K562 (cell line): ENCODE measurements around the gene VPS18. TPM values are rescaled to one million over a fixed set of nuclear protein-coding genes. Genes with fewer than 3 reads are reported as not detected.

Experiments used
- ATAC-seq: fragments of 200-7000 bp; cut with Tn5 transposase; 3 replicates; pipeline ENCODE4 v1.9.1; 2020; ENCODE audit warnings: moderate library complexity
- BruUV-seq: library from RNA; stranded (reverse); fragments of 400-500 nt; replicated peaks from 2 replicates; lab custom pipeline; 2021; lab: Mats Ljungman, UMichigan
- CTCF ChIA-PET: fragments of 300-600 bp; formaldehyde crosslinking; extraction: SDS; loops from one replicate; lab custom pipeline; 2021; ENCODE audit warnings: low intra/inter-chr PET ratio; lab: Yijun Ruan, JAX
- POLR2A ChIA-PET: fragments of 300-600, 350-650 bp; sonication (Branson Sonifier 250); formaldehyde crosslinking; extraction: SDS; loops from one replicate; lab custom pipeline; 2021; ENCODE audit warnings: antibody characterized with exemption, inconsistent platforms; lab: Yijun Ruan, JAX
- DNase-seq, 4 experiments: peaks; one replicate each; pipeline versions ENCODE4 v3.0.0 to v3.0.0-alpha.2; 2011 to 2018; ENCODE audit warnings: low spot score in 3 of 4, mixed read lengths in 3 of 4; ENCODE audit errors: extremely low read depth in 1 of 4
- FAIRE-seq: peaks from 2 replicates; lab custom pipeline; 2011; peaks lifted over from hg19 to GRCh38; lab: Jason Lieb, UNC
- H2AFZ ChIP-seq: 2 replicates; pipeline ENCODE4 v1.6.0; 2011; ENCODE audit warnings: low read depth, low read length, control low read depth, inconsistent platforms
- H3K27ac ChIP-seq: fragments of 200-600 bp; 3 replicates; pipeline ENCODE4 v1.8.0; 2011; ENCODE audit warnings: low read depth, mild to moderate bottlenecking, control low read depth, inconsistent platforms, low read length, moderate library complexity, mixed read lengths; ENCODE audit errors: extremely low read depth
- H3K27me3 ChIP-seq, 2 experiments: fragments of 300-600 bp in 1 of 2; 2 replicates in 1 of 2; 3 replicates in 1 of 2; pipeline versions ENCODE4 v1.6.0 to v1.8.0; 2011; ENCODE audit warnings: inconsistent platforms in 2 of 2, low read length in 2 of 2, mild to moderate bottlenecking in 1 of 2, mixed read lengths in 1 of 2, moderate library complexity in 1 of 2; ENCODE audit not compliant: control insufficient read depth in 2 of 2, insufficient read depth in 2 of 2
- H3K36me3 ChIP-seq: fragments of 300-600 bp; 3 replicates; pipeline ENCODE4 v1.8.0; 2011; ENCODE audit warnings: mild to moderate bottlenecking, low read length, inconsistent platforms; ENCODE audit not compliant: control insufficient read depth, insufficient read depth
- H3K4me1 ChIP-seq, 2 experiments: fragments of 200-600 bp in 1 of 2; replicated peaks in 1 of 2; 2 replicates in 1 of 2; 3 replicates in 1 of 2; pipeline versions ENCODE4 v1.5.1 to v1.8.0; 2011; ENCODE audit warnings: inconsistent platforms in 2 of 2, low read length in 2 of 2, mild to moderate bottlenecking in 1 of 2, mixed read lengths in 1 of 2, moderate library complexity in 1 of 2; ENCODE audit not compliant: control insufficient read depth in 2 of 2, insufficient read depth in 2 of 2
- H3K4me2 ChIP-seq: 2 replicates; pipeline ENCODE4 v1.6.1; 2011; ENCODE audit warnings: low read length, control low read depth, inconsistent platforms, mixed read lengths; ENCODE audit not compliant: insufficient read depth
- H3K4me3 ChIP-seq: fragments of 200-600 bp; sonication (generic), shearing (Covaris generic); 2 replicates; pipeline ENCODE4 v1.5.1; 2016; ENCODE audit warnings: control low read depth, inconsistent platforms
- H3K79me2 ChIP-seq: fragments of 200-600 bp; 3 replicates; pipeline ENCODE4 v1.8.0; 2011; ENCODE audit warnings: low read length, inconsistent platforms; ENCODE audit not compliant: control insufficient read depth, insufficient read depth
- H3K9ac ChIP-seq, 2 experiments: 2 replicates each; pipeline versions ENCODE4 v1.6.0 to v1.6.1; 2011; ENCODE audit warnings: low read depth in 2 of 2, low read length in 2 of 2, control low read depth in 1 of 2, inconsistent platforms in 1 of 2, mild to moderate bottlenecking in 1 of 2, mixed read lengths in 1 of 2; ENCODE audit not compliant: insufficient read depth in 1 of 2
- H3K9me1 ChIP-seq: one replicate; pipeline ENCODE4 v1.6.0; 2011; ENCODE audit warnings: inconsistent platforms, mild to moderate bottlenecking, low read length, moderate library complexity; ENCODE audit not compliant: control insufficient read depth, insufficient read depth
- H3K9me3 ChIP-seq: replicated peaks from 2 replicates; pipeline ENCODE4 v1.5.1; 2011; ENCODE audit warnings: low read depth, low read length, inconsistent platforms; ENCODE audit not compliant: control insufficient read depth, insufficient read depth
- H4K20me1 ChIP-seq: replicated peaks from 2 replicates; pipeline ENCODE4 v1.6.1; 2011; ENCODE audit warnings: low read length, inconsistent platforms, mixed read lengths; ENCODE audit not compliant: control insufficient read depth, insufficient read depth
- CHD2 ChIP-seq: IDR thresholded peaks from 2 replicates; pipeline ENCODE4 v1.6.1; 2011; ENCODE audit warnings: low read depth, low read length
- JUN ChIP-seq, 2 experiments: sonication (generic) in 1 of 2; formaldehyde crosslinking in 1 of 2; IDR thresholded peaks; 2 replicates each; pipeline versions ENCODE4 v1.6.1 to v1.8.0; 2012 to 2022; ENCODE audit warnings: borderline replicate concordance in 2 of 2, mild to moderate bottlenecking in 2 of 2, improper control_type of control experiment in 1 of 2, low read depth in 1 of 2, low read length in 1 of 2, missing genetic modification reagents in 1 of 2
- ZNF551 ChIP-seq: fragments of 250-450 bp; sonication (Bioruptor Pico); IDR thresholded peaks from 2 replicates; pipeline ENCODE4 v1.5.0; 2021; ENCODE audit warnings: mild to moderate bottlenecking, moderate library complexity
- WGBS: fragments of 100-300 bp; shearing (Covaris generic); methylation state at CpG from one replicate; pipeline ENCODE4 v1.1.6; 2016; ENCODE audit warnings: low coverage, mixed read lengths; ENCODE audit not compliant: insufficient coverage; ENCODE audit errors: missing lambda C conversion rate; 5-methylcytosine and 5-hydroxymethylcytosine counted together
- in situ Hi-C: fragments of 300-500 bp; cut with MboI; formaldehyde crosslinking; loops from 4 replicates; pipeline ENCODE4 v1.15.0; 2018; ENCODE audit warnings: inconsistent platforms, mixed read lengths
- intact Hi-C: fragments of 100-400 bp; cut with micrococcal nuclease; formaldehyde crosslinking; loops from 2 replicates; pipeline ENCODE4 v1.14.2; 2022
- polyA plus RNA-seq, 8 experiments: library from polyadenylated mRNA; depleted of rRNA in 4 of 8; stranded (reverse) in 5 of 8; unstranded in 3 of 8; fragments of >200 nt; fragmentation: Nextera tagmentation in 2 of 8; fragmentation: Illumina TruSeq in 1 of 8; extraction: Ambion mirVana in 2 of 8; extraction: Trizol in 1 of 8; gene quantifications; 2 replicates each; pipeline versions ENCODE4 v1.2.1 to v1.2.3, GENCODE V29; 2011 to 2014; ENCODE audit warnings: inconsistent platforms in 1 of 8, missing spikeins in 1 of 8
- total RNA-seq, 7 experiments: library from RNA; depleted of rRNA in 6 of 7; stranded (reverse); fragments of >200 nt in 6 of 7; fragmentation: Illumina TruSeq in 2 of 7; extraction: Trizol in 2 of 7; gene quantifications; 2 replicates each; pipeline versions ENCODE4 v1.2.1 to v1.2.3, GENCODE V29; 2011 to 2021; ENCODE audit warnings: low replicate concordance in 1 of 7
- TF ChIP-seq, protein P1 (sequence below): sonication (generic); formaldehyde crosslinking; IDR thresholded peaks from 2 replicates; pipeline ENCODE4 v1.8.1; 2022; ENCODE audit warnings: missing genetic modification reagents

Gene VPS18
- total and polyA plus RNA-seq, 9 of the 15 experiments (the other 6 are each of a cell fraction or from before 2014, with no cell fraction given): 0.73 to 19.9 (median 8.5) TPM

GRCh38 chr15:40904552-40905201 lies 10.4 kb downstream of the VPS18 start:
- Histone ChIP-seq H3K4me3 (no peak overlapping the region), H3K79me2 (peaks cover 3% of the 10 kb centered on the region; the same call in 1 of the 3 replicates), H3K9ac (no peak overlapping the region), H3K4me1 (peaks cover 11 to 35% of the 10 kb centered on the region in 2 experiments; a peak in 4 of 5 replicates), H3K27me3 (no peaks in the 10 kb centered on the region), H3K27ac (no peak overlapping the region), H2AFZ (no peak overlapping the region), H4K20me1 (peaks cover 31% of the 10 kb centered on the region; the same call in 1 of the 2 replicates), H3K9me3 (no peaks in the 10 kb centered on the region), H3K36me3 (peaks cover 38% of the 10 kb centered on the region; the same call in 2 of the 3 replicates), H3K4me2 (no peak overlapping the region), H3K9me1 (no peaks in the 10 kb centered on the region)
- in situ Hi-C loops (loop anchor here (5.0 kb wide), 1 partner anchor 118 kb away; no protein-coding TSS in a partner anchor), intact Hi-C loops (loop anchor here (1.0 to 5.0 kb wide), 2 partner anchors 63 to 281 kb away; no protein-coding TSS in a partner anchor)
- FAIRE-seq: no peak
- no peak for DNase-seq
- CTCF ChIA-PET: interaction anchor here (2.0 to 5.5 kb wide), 3 partner anchors 114 to 280 kb away, joined by 8 to 74 read pairs (median 58); no protein-coding TSS in a partner anchor
- POLR2A ChIA-PET: interaction anchor here (0.6 to 2.1 kb wide), 6 partner anchors 9 to 281 kb away, joined by 3 to 9 read pairs (median 4); partner anchors contain the start of gene VPS18
- WGBS: 63% methylated on average over 7 of the region's 7 CpGs
- ATAC-seq: no peak
- no TSS peak for BruUV-seq
- no peak for TF ChIP-seq ZNF551 (CRISPR knock-in tag)
- no peak for TF ChIP-seq CHD2
- TF ChIP-seq JUN (IDR thresholded peaks at IDR 0.05; ENCODE audit: borderline replicate concordance, low read depth, low read length): no peak
- no peak for TF ChIP-seq JUN (CRISPR knock-in tag; IDR thresholded peaks at IDR 0.05; ENCODE audit: borderline replicate concordance)
- TF ChIP-seq, protein P1, sequence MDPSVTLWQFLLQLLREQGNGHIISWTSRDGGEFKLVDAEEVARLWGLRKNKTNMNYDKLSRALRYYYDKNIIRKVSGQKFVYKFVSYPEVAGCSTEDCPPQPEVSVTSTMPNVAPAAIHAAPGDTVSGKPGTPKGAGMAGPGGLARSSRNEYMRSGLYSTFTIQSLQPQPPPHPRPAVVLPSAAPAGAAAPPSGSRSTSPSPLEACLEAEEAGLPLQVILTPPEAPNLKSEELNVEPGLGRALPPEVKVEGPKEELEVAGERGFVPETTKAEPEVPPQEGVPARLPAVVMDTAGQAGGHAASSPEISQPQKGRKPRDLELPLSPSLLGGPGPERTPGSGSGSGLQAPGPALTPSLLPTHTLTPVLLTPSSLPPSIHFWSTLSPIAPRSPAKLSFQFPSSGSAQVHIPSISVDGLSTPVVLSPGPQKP (CRISPR knock-in tag): no peak
